Measurements from ENCODE around the gene SPRR2A. TPM values are rescaled to one million over a fixed set of nuclear protein-coding genes. Genes with fewer than 3 reads are reported as not detected.

The SPRR2A gene
- polyA plus RNA-seq (2011; rRNA removed), result not detected in 2 replicates
- polyA minus RNA-seq (2011; rRNA and poly(A)+ RNA removed), result not detected in 2 replicates

- CTCF ChIA-PET, result no interaction called here
- DNase-seq (ENCODE audit: low read depth), result no peak
- H3K4me3 ChIP-seq (ENCODE audit: low read depth, low read length), result no peak within 1 kb of the TSS
- POLR2A ChIA-PET, result no interaction called here
- no peaks in the 10 kb centered on the region for H3K27me3 ChIP-seq (ENCODE audit: control insufficient read depth, insufficient read depth, low read length)
- no peak for TF ChIP-seq CTCF (IDR thresholded peaks at IDR 0.05; ENCODE audit: insufficient read depth, low read depth, low read length)
- H3K36me3 ChIP-seq (ENCODE audit: control insufficient read depth, insufficient read depth, low read length), result no peaks in the 10 kb centered on the region
Observed at GRCh38 chr1:153057375-153057774, at the start of gene SPRR2A. SPRR2A (minus strand) TSS chr1:153057512; CDS start chr1:153056735, 777 bp downstream.

GRCh38 chr1:153100245-153100644 lies 42.9 kb upstream of the SPRR2A start:
- ChIA-PET POLR2A (no interaction called here), CTCF (no interaction called here)
- no peak for TF ChIP-seq CTCF (IDR thresholded peaks at IDR 0.05; ENCODE audit: insufficient read depth, low read depth, low read length)
- Histone ChIP-seq H3K36me3 (ENCODE audit: control insufficient read depth, insufficient read depth, low read length) (no peaks in the 10 kb centered on the region), H3K27me3 (ENCODE audit: control insufficient read depth, insufficient read depth, low read length) (no peaks in the 10 kb centered on the region), H3K4me3 (ENCODE audit: low read depth, low read length) (no peak overlapping the region)
- no peak for DNase-seq (ENCODE audit: low read depth)

GRCh38 chr1:153099461-153100045 lies 42.2 kb upstream of the SPRR2A start:
- Histone ChIP-seq H3K27me3 (ENCODE audit: control insufficient read depth, insufficient read depth, low read length) (no peaks in the 10 kb centered on the region), H3K4me3 (ENCODE audit: low read depth, low read length) (no peak overlapping the region), H3K36me3 (ENCODE audit: control insufficient read depth, insufficient read depth, low read length) (no peaks in the 10 kb centered on the region)
- no peak for DNase-seq (ENCODE audit: low read depth)
- CTCF ChIA-PET, result no interaction called here
- POLR2A ChIA-PET, result no interaction called here
- no peak for TF ChIP-seq CTCF (IDR thresholded peaks at IDR 0.05; ENCODE audit: insufficient read depth, low read depth, low read length)

GRCh38 chr1:153095764-153096163 lies 38.5 kb upstream of the SPRR2A start:
- ChIA-PET POLR2A (no interaction called here), CTCF (no interaction called here)
- Histone ChIP-seq H3K27me3 (ENCODE audit: control insufficient read depth, insufficient read depth, low read length) (no peaks in the 10 kb centered on the region), H3K4me3 (ENCODE audit: low read depth, low read length) (no peak overlapping the region), H3K36me3 (ENCODE audit: control insufficient read depth, insufficient read depth, low read length) (no peaks in the 10 kb centered on the region)
- DNase-seq (ENCODE audit: low read depth), result no peak
- TF ChIP-seq CTCF (IDR thresholded peaks at IDR 0.05; ENCODE audit: insufficient read depth, low read depth, low read length), result no peak

GRCh38 chr1:153094426-153094825 lies 37.1 kb upstream of the SPRR2A start, which contains the start of gene SPRR2E:
SPRR2E (minus strand) TSS chr1:153094526; CDS start chr1:153093751, 775 bp downstream.
- no peak for TF ChIP-seq CTCF (IDR thresholded peaks at IDR 0.05; ENCODE audit: insufficient read depth, low read depth, low read length)
- H3K27me3 ChIP-seq (ENCODE audit: control insufficient read depth, insufficient read depth, low read length), result no peaks in the 10 kb centered on the region
- no peaks in the 10 kb centered on the region for H3K36me3 ChIP-seq (ENCODE audit: control insufficient read depth, insufficient read depth, low read length)
- H3K4me3 ChIP-seq (ENCODE audit: low read depth, low read length), result no peak within 1 kb of the TSS
- DNase-seq (ENCODE audit: low read depth), result no peak
- ChIA-PET CTCF (interaction anchor here (0.6 kb wide), 1 partner anchor 537 kb away, joined by 4 read pairs; no protein-coding TSS in a partner anchor), POLR2A (no interaction called here)
